HG02885 (cell line): Measurements from ENCODE around the gene ANKRD33B.
A peak's percentile ranks its signal among the peaks of the same experiment; 100 is the strongest.

Experiments used
- ATAC-seq: cut with Tn5 transposase; IDR thresholded peaks from one replicate; pipeline ENCODE4 v1.9.1; 2021; ENCODE audit warnings: mild to moderate bottlenecking; ENCODE audit not compliant: unreplicated experiment, poor library complexity

Gene ANKRD33B

DNA sequence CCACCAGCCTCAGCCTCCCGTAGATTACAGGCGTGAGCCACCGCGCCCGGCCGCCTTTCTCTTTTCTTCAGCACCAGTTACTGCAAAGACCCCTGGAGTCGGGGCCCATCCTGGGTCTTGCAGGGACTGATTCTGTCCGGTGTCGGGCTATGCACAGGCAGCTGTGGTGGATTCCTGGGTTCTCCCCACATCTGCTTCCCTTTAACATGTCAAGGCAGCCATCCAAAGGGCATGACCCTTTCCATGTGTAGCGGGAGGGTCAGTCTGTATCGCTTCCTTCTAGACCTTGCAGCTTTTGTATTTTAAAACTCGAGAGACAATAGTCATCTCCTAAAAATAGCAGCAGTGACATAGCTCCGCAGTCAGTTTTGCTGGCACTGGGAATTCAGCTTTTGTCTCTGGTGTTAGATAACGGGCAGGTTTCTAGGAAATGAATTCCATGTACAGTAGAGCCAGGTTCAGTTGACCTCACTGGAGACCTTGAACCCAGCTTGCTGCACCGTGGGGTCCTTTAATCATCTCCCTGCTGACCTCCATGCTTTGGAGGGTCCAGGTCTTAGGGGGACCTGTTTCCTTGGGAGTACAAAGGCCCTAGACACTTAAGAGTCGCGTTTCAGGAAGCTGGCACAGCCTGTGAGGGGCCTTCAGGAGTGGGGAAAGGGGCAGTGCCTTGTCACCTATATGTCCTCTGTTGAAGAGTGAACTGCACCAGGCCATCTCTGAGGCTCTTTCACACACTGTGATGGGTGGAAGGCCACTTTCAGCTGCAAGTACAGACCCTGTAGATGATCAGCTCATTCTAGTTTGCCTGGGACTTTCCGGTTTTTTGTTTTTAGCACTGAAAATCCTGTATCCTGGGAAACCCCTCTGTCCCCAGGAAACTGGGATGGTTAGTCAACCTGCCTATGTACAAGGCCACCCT is 13.8 kb downstream of the ANKRD33B start:
- ATAC-seq = peak; percentile 52

- ATAC-seq = no peak
These were observed 14.4 kb downstream of the ANKRD33B start for GRCh38 chr5:10578293-10578665.

DNA sequence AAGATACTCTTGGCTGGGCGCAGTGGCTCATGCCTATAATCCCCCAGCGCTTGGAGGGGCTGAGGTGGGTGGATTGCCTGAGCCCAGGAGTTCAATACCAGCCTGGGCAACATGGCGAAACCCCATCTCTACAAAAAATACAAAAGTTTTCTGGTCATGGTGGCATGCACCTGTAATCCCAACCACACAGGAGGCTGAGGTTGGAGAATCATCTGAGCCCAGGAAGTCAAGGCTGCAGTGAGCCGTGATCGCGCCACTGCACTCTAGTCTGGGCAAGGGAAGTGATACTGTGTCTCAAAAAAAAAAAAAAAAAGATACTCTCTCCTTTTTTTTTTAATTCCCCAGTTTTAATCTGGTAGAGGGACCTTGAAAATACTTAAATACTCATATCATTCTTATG is 15.0 kb downstream of the ANKRD33B start:
- ATAC-seq = peak; percentile 56

GRCh38 chr5:10579536-10580521 is 16.0 kb downstream of the ANKRD33B start:
- ATAC-seq = peak; percentile 42

DNA sequence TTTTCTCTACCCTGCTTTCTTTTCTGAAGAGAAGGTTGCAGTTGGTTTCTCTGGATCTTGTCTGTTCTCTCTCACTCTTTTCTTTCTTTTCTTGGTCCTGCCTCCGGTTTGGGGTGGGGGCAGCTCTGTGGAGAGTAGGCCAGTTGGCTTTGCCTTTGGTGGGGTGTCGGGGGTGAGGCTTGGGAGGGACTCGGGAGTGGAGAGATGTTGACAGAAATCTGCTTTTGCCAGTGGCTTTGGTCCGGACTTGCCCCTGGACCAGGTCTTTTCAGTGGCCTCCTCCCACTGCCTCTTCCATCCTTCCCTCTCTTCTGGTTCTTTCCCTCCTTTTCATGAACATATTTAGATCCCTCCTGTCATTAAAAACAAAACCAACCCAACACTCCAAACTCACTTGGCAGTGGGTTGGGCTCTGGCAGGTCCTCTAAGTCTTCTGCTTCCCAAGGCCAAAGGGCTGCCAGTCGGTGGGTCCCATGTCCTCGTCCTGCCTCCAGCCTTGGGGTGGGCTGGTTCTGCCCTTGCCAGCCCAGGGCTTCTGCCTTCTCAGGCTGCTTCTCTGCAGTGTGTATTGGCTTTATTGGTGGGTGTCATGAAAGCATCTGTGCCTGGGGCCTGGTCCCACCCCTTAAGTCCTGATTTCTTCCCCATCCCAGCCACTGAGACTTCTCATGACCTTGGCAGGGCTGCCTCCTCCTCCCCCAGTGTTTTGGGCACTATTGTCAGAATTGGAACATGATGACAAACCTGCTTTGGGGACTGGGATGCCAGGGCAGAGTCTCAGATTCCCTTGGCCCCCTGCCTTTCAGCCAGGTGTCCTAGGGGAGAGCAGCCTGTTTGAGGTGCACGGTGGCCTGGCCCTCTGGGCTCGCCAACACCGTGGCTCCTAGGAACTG is 16.9 kb downstream of the ANKRD33B start:
- ATAC-seq = no peak

DNA sequence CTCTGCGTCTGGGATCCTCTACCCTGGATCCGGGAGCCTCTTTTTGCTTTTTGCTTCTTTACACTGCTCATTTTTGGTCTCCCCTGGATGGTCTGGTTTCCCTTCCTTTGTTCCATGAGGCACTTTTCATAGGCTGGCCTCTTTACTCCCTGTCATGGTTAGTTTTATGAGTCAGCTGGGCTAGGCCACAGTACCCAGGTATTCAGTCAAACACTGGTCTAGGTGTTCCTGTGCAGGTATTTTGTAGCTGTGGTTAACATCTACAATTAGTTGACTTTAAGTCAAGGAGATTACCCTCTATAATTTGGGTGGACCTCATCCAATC is 17.5 kb downstream of the ANKRD33B start:
- ATAC-seq = no peak

GRCh38 chr5:10581867-10582511 is 18.1 kb downstream of the ANKRD33B start:
- no peak for ATAC-seq

DNA sequence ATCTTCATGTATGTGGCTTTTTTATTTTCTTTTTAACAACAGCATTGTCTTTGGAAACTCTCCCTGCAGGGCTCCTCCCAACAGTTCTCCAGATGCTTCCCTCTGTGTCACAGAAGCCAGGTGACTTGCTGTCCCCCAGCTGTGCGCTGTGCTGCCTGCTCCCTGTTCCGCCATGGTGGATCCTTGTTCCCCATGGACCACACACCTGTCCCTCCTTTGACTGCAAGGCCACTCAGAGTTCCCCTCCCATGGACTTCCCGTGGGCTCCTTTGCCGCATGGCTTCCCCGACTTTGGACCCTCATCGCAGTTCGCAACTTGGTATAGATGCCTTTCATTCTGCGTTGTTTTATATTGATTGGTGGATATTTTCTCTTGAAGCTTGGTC is 18.6 kb downstream of the ANKRD33B start:
- ATAC-seq = no peak

GRCh38 chr5:10583663-10584572 is 20.0 kb downstream of the ANKRD33B start:
- no peak for ATAC-seq

- no peak for ATAC-seq
These were observed 21.0 kb downstream of the ANKRD33B start for GRCh38 chr5:10584714-10585517.

GRCh38 chr5:10585518-10585915 is 21.6 kb downstream of the ANKRD33B start:
- no peak for ATAC-seq

DNA sequence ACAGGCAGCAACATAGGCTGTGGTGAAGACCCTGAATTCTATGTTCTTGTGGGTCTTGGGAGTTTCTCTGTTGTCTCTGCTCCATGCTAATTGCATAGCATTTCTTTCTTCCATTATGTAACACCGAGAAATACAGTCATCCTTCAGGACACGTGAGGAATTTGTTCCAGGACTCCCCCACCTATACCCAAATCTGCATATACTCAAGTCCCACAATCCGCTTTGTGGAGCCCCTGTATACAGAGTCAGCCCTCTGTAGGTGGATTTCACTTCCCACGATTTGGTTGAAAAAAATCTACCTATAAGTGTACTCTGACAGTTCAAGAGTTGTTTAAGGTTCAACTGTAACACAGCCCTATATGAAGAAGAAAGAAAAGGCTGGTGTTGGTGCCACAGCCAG is 22.1 kb downstream of the ANKRD33B start:
- ATAC-seq = no peak

- no peak for ATAC-seq
These were observed 22.7 kb downstream of the ANKRD33B start for GRCh38 chr5:10586555-10586954.

DNA sequence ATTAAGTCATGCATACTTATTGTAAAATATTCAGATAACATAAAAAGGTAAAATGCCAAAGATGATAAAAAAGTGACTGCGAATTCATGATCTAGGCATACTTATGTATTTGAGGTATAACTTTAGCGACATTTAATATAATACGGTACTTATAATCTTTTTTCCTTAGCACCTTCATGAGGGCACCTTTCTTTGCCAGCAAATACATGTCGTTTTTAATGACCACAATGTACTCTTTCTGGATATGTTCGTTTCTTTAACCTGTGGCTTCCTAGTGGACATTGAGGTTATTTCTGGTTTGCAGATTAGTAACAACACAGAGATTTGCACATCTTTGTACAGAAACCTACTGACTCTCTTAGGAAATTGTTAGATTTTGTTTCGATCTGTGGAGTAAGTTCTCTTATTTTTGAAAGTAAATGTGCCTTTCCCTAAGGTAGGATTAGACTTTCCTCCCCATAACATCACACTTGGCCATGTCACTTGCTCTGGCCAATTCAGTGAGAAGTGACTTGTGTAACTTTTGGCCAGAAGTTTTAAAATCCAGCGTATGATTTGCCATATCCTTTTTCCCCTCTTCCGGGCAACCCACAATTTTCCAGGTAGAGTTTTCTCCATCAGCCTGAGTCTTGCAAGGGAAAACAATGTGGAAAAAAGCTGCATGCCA is 24.4 kb downstream of the ANKRD33B start:
- no peak for ATAC-seq

- ATAC-seq = peak; percentile 42
These were observed 25.0 kb downstream of the ANKRD33B start for GRCh38 chr5:10588779-10589447.

- peak; percentile 39 for ATAC-seq
These were observed 26.5 kb downstream of the ANKRD33B start for GRCh38 chr5:10590226-10590999.
